Effector CD8-positive, alpha-beta T cell (primary cell): ENCODE data around the gene VSTM4.

Source experiments
- DNase-seq: peaks from one replicate; lab custom pipeline; 2025; lab: John Stamatoyannopoulos, UW
- total RNA-seq, 4 experiments: gene quantifications; one replicate each; lab custom pipeline; 2026; lab: John Stamatoyannopoulos, UW

The VSTM4 gene, protein sequence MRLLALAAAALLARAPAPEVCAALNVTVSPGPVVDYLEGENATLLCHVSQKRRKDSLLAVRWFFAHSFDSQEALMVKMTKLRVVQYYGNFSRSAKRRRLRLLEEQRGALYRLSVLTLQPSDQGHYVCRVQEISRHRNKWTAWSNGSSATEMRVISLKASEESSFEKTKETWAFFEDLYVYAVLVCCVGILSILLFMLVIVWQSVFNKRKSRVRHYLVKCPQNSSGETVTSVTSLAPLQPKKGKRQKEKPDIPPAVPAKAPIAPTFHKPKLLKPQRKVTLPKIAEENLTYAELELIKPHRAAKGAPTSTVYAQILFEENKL
- total RNA-seq, result 0 to 0.53 (median 0.27) reads per million in 4 experiments

DNA sequence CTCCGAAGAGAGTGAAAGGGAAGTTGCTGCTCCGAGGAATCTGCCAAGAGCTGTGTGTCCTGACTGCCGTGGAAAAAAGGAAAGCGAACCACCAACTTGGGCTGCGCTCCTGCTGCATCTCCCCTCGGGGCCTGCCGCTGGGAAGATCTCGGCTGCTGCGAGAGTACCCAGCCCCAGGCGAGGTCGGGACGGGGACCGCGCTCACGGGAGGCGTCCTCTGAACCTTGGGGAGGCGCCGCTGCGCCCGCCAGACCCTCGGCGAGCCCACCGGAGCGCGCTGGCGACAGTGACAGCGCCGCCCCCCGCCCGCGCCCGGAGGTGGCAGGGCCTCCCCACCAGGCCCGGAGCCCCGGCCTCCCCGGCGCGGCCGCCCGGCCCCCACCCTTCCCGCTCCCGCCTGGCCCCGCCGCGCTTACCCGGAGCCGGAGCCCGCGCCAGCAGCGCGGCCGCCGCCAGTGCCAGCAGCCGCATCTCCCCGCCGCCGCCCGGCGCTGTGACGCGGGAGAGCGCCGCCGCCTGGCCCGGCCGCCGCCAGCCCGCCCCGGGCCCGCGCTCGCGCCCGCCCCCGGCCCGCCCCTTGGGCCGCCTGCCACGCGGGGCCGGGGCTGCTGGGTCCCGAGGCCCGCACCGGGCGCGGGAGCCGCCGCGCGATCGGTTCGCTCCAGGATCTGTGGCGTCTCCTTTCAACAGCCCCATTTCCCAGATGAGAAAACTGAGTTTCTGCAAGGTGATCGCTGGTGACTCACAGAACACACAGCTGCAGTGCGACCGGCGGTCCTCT, at the start of gene VSTM4:
VSTM4 (minus strand) TSS at position 508 of the 781 bp plus-strand sequence; CDS start at position 471, 37 bp downstream.
- DNase-seq, result no peak

DNA sequence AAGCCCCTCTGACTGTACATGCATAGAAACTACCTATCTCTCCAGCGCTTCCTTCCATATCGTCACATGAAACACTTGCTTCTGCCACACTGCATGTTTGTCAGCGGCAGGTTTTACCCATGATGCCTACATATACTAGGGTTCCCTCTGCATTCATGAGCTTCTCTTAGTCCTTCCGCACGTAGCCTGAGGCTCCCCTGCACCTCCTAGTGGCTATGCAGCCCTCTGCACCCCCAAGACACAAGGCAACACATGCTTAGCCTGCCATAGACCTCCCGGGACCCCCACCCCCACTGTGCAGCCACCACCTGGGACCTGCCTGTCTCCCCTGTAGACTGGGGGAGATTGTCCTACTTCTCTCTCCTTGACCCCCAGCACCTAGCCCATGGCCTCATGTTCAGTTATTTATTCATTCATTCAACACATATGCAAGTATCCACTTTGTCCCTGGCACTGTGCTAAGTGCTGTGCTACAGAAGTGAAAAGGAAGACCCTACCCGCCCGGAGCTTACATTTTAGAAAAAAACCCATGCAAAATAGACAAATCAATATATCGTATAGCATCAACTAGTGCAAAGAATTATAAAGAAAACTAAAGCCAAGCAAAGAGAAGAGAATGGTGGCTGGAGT, 49.4 kb upstream of the VSTM4 start:
- DNase-seq, result no peak

DNA sequence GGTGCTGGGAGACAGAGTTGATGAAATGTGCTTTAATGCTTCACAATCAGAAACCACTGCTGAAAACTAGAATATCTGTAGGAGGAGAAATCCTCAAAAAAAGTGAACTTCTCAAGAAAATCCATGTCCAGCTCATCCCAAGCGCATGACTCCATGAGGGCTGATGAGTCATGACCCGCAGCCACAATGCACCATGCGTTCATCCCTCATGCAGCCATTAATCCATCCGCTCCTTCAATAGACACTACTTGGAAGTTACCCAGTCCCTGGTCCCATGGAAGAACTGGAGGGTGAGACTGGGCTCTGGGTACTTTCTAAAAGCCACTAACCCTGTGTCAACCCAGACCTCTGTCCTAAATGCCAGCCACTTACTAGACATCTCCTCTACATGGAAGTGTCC, 48.4 kb upstream of the VSTM4 start:
- no peak for DNase-seq

DNA sequence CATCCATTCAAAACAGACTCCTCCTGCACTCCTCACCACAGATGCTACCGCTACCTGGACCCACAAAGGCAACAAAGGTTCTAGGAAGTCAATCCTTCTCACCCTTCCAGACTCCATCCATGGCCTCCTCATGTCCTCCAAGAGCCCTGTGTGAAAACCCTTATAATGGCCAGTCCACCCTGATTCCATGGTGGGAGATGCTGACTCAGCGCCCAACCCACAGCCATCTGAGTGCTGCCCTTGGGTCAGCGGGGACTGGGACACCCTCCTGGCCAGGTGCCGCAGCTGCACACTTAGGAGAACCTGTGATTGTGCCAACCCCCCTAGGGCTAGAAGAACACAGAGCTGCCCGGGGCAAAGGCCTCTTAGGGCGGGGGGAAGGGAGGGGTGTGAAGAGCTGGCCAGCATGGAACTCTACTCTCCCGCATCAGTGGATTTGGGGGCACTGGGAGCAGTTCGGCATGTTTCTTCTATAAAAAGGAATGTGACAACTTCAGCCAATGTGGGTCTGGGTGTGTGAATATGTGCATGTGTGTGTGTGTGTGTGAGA, 47.5 kb upstream of the VSTM4 start:
- DNase-seq, result no peak

DNA sequence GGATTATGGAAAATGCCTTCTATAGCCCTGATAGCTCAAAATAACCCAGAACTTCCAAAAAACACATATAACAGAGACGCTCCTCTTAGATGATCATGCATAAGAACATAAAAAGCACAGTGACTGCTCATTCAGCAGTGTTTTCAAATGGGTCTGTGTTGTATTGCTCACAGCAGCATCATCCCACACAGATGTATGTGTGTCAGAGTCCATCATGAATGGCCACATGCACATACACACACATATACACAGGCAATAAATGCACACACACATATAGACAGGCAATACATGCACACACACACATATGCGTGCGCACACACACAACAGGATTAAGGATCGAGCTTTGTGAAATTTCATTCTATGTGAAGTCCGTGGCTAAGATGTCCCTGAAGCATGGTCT, 46.7 kb upstream of the VSTM4 start:
- no peak for DNase-seq

DNA sequence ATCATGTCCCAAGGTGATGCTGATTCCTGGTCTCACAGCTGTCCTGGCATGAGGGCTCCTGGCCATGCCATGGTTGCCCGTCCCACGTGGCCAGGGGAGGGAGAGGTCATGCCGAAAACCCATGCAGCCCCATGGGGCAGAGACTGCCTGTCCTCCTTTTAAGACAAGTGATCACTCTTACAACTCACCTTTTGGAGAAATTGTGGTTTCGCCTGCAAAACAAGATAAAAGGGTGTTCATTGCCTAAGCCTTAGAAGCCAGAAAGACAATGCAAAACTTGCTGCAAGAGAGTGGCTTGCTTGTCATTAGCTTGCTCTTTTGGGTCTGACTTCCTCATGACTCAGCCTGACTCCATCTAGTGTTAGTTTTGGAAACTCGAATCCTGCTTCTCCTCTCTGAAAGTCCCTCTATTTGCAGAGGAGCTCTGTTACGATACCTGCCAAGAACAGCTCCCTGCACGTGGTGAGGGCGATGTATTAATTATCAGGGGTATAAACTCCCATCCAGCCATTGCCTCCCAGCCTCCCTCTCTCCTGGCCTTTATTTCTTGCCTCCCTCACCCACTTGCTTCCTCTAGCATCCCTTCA, 46.2 kb upstream of the VSTM4 start:
- DNase-seq, result no peak

DNA sequence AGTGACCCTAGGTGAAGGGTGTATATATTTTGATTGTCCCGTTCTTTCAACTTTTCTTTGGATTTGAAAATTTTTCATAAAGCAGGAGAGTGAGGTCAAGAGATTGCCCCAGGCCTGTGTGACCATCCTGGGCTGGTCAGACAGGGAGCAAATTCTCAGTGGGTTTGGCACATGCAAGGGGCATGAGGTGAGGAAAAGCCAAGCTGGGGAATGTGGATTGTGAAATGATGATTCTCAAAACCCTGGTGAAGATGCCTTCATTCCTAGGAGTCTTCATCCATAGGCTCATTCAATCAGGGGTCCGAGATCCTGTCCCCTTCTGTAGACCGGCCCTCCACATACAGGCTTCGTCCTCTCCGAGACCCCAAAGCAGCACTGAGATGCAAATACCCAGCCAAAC, 45.5 kb upstream of the VSTM4 start:
- no peak for DNase-seq

DNA sequence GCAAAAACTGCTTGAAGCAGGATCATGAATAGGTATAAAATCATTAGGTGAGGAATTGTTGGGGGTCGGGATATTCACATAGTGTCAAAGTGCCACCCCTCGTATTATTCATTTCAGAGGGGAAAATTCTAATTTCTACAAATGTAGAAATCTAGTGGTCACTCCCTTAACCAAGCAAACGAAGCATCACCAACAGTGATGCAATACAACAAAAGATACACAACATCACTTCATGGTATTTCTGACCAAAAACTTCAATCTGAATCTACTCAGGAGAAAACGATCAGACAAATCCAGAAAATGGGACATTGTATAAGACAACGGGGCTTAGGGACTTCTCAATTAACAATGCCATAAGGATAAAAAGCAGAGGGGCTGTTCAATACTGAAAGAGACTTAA, 44.8 kb upstream of the VSTM4 start:
- DNase-seq, result no peak

DNA sequence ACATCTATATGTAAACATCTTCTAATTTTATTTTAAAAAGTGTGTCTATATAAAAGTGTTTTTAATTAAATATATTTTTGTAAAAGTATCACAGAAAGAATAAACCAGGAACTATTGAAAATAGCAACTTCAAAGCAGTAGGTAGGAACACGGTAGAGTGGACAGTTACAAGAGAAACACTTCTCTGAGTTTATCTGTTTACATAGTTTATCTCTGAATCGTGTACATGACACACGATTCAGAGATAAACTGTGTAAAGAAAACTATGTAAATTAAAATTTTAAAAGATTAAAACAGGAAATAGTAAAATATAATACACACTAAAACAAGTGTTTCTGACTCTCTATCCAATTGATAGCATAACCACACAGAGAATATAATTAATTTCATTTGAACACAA, 43.6 kb upstream of the VSTM4 start:
- DNase-seq, result no peak

DNA sequence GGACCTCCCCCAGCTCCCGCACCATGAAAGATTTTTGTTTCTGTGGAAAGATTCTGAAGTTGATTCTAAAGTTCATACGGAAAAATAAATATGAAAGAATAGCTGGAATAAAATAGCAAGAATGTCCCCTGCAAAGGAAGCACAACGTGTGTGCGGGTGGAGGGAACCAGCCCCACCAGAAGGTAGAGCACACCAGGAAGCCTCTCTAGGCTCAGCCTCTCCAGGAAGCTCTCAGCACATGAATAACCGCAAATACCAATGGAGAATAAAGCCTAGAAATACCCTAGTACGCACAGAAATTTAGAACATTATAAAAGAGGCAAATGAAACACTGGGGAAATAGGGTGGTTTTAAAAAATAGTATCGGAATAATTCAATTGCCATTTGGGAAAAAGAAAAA, 43.1 kb upstream of the VSTM4 start:
- DNase-seq, result no peak

DNA sequence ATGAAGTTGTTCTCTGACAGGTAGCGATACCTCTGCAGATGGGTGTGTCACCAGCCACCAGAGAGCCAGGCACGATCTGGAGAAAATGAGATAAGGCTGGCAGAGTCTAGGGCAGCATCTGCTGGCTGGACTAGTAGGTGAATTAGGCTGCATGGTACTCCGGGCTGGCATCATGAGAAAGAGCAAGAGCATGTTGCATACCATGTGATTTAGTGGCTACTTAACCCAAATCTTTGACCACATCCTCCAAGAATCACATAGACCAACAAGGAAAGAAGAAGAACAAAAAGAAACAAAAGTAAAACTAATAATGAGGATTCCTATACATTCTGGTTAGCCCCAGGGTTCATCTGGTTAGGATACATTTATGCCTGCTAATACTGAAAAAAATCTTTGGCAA, 41.9 kb upstream of the VSTM4 start:
- DNase-seq, result no peak

DNA sequence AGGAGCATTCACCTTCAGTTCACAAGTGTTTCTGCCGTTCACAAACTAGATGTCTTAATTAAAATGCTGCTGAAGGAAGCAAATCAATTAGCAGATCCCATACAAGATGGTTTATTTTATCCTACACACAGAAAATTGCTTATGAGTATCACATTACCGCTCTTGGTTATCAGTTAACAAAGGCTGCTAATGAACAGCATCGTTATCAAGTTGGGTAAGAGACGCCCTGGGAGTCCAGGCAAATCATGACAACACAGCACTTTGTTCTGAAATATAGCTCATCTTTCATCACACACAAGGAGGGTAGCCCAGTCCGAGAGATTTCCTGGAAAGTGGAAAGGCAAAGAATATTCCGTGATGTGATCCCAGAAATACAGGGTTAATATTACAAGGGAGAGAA, 39.3 kb upstream of the VSTM4 start:
- no peak for DNase-seq

DNA sequence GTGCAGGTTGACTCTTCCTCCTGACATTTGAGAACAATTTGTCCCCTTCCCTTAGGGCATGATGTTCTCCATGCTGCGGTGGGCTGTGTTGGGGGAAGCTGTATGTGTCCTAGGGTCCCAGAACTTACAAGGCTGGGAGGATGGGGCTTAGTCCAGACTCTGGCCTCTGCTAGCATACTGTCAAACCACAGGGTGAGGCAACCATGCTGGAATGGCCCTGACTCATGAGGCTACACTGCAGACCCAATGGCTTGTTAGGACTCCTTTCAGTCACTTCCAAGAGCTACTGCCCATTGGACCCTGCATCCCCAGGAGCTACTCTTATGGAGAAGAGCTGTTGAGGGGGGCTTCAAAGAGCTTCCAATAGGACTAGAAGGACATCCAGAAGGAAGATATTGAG, 38.6 kb upstream of the VSTM4 start:
- DNase-seq, result no peak

DNA sequence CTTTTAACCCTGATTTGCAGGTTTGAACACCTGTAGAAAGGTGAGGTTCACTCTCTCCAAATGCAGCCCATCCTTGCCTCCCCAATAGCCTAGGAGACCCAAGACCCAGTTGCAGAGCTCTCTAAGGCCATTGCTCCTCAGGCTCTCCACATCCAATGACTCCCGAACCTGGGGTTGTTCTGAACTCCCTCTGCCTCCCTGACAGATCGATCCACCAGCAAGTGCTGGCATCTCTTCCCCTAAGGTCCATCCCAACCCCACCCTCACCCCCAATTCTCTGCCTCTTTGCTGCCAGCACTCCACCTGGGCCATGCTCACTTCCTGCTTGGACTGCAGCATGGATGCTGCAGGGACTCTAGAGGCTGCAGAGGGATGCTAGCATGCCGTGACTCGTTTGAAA, 37.8 kb upstream of the VSTM4 start:
- DNase-seq, result no peak

DNA sequence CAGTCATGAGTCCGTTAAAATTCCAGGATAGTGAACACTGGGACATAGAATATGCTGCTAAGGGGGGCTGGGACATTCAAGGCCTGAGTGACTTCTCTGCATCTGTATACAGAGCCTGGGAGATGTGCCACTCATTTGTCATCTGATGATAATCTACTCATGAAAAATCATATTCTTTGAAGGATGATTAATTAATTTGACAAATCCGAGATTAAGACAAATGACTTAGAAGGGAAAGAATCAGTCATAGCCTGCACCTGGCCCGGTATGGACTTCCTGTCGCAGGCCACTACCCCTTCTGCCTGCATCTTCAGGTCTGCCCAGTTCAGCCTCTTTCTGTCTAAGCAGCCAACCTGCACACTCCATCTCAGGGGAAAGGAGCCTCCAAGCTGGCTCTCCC, 37.3 kb upstream of the VSTM4 start:
- no peak for DNase-seq

DNA sequence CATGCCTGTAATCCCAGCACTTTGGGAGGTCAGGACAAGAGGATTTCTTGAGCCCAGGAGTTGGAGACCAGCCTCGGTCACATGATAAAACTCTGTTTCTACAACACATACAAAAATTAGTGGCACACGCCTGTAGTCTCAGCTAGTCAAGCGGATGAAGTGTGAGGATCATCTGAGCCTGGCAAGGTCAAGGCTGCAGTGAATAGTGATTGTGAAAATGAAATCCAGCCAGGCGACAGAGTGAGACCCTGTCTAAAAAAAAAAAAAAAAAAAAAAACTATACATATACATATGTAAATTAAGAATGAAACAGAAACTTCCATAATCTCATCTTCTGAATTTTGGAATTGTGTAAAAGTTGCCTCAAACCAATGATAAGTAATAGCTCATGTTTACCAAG, 36.7 kb upstream of the VSTM4 start:
- DNase-seq, result no peak

DNA sequence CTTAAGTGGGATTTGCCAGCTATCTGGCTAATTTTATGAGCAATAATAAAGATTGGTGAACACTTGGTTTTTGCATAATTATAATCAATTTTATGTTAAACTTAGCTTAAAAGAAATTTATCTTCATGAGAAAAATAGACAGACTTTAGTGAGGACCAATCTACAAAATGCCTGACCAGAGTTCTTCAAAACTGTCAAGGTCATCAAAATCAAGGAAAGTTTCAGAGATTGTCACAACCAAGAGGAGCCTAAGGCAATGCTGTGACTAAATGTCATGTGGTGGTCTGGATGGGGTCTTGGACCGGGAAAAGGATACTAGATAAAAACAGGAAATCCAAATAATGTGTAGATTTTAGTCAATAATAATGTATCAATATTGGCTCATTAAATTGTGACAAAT, 36.2 kb upstream of the VSTM4 start:
- DNase-seq, result no peak

DNA sequence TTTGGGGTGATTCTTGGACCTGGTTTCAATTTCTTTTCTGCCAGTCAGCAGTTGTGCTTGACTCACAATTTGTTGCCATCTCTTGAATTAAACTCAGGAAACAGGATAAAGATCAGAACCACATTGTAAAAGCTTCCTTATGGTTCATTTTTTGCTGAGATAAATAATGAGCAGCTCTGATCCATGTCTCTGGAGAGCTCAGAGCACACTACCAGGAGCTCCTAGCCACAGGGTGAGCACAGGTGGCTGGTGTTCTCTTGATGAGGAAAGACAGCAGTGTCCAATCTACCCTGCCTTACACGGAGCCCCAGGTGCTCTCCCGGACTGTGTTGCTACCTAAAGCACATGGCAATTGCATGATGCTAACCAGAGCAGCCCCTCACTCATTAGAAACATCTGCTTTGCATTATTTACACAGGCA, 35.7 kb upstream of the VSTM4 start:
- no peak for DNase-seq

DNA sequence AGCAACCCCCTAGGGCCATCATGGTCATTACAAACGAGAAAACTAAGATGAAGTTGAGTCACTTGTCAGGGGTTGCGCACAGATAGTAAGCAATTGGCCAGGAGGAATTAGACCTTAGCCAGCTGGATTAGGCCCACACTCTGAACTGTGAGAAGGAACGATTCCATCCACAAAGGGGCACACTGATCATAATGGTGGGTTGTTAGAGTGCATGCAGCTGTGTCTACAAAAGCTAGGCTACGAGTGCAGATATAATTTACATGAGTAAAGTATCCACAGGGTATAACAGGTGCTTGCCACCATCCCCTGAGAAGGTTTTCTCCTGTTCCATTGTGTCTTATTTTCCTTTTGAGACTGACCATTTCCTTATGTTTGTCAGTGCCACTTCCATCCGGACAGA, 35.1 kb upstream of the VSTM4 start:
- DNase-seq, result no peak

DNA sequence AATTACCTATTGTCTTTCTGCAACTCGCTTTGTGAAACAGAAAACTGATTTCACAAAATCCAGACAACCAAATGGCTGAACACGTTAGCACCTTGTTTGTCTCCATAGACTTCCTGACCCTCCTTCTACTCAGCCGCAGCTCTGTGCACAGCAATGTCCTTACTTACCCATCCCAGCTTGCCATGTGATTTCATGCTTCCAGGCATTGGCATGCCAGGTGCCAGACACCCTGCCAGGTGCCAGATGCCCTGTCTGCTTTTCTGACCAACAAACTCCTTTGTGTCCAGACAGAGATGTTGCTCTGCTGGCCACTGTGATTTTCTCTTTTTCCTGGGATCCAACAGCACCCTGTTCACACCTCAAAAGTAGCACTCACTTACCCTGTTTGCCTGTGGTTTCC, 34.6 kb upstream of the VSTM4 start:
- DNase-seq, result no peak

DNA sequence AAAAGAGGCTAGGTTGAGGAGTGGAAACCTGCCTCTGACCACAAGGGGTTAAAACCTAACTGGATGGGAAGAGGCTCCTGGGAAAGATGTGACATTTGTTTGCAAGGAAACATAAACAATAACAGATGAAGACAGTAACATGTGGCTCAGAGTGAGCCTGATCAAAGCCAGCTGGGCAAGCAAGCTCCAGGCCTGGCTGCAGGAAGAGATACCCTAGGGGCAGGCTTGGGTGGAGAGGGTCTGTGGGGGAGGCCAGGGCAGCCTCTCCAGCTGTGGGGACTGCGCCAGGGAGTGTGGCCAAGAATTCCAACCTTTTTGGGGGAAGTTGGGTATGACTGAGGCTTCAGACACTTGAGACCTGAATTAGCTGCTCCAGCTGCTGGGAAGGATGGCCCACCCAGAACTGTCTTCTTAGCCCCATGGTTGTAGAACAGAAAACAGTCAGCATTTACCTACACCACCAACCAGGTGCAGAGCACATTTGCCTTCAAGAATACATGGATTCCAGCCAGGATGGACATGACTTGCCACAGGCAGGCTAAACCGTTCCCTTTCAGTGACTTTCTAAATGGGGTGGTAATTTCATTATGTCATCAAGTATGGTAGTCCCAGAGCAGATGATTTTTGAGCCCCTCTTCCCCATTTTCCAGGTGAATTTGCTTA, 28.9 kb upstream of the VSTM4 start:
- DNase-seq, result no peak

DNA sequence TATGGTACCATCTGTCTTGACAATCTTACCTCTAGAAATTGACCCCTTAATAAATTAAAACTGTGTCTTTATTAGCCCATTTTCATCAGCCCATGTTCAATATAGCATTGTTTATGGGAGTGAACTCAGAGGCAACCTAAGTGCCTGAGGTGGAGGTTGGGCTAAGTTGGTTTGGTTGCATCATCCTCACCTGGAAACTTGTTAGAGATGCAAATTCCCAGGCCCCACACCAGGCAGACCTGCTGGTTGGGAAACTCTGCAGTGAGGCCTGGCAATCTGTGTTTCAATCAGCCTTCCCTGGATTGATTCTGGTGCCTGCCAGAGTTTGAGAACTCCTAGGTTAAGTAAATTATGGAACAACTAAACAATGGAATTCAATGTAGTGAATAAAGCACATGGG, 27.9 kb upstream of the VSTM4 start:
- no peak for DNase-seq
